ENCODE data around the gene DHCR7.
A peak's percentile ranks its signal among the peaks of the same experiment; 100 is the strongest.

The DHCR7 gene

DNA sequence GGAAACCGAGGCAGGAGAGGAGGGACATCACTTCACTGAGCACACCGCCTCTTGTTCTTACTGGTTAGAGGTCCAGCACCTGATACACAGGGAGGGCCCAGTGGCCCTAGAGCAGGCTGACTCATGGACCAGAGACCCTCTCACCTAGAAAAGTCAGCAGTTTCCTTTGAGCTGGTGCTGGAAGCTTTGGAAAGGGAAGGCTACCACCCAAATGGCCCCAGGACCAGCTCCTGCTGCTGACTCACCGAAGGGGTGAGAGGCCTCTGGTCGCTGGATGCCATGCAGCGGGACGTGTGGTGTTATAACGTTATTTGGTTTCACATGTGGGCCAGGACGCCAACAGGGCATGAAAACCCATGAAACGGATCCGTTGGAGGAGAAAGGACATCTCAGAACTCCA, 8.6 kb upstream of the DHCR7 start:
- DNase-seq (ENCODE audit: low spot score) = no peak

DNA sequence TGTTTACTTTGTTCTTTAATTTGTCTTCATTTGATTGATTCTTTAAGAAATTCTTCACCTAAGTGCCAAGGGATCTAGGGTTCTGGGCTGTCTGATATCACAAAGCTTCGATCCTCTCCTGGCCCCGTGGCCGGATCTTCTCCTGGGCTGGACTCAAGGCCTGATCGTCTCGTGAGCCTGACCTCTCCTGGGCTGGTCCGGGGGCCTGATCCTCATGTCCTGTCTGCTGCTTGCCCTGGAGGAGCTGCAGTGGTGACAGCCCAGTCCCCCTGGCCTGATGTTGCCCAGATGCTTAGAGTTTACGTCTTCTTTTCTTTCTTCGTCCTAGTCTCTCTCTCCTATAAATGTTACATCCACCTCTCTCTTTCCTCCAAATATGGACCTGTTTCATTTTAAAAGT, 8.1 kb upstream of the DHCR7 start:
- no peak for DNase-seq (ENCODE audit: low spot score)

DNA sequence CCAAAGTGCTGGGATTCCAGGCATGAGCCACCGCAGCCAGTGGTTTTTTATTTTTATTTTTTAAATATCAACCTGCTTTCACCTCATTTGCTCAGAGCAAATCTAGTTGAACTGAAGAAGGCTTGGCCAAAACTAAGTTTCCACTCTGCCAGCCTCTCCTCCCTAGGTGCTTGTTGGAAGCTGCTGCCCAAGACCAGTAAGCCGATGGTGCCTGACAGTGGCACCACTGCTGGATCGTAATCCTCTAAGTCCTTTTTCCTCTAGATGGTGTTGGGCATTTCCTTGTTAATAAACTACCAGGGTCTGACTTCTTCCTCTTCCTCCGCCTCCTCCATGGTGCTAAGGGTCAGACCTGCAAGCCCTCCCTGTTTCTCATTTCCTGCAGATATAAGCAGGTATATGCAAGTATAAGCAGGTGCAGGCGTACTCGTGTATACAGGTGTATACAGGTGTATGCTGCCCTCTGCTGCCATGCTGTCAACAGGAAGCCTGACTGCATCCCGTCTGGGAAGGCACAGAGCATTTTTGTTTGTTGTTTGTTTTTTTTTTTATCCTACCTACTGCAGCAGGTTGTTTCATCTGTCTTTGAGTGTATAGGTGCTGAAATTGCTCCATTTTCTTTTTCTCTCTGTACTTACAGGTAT, 6.4 kb upstream of the DHCR7 start:
- DNase-seq (ENCODE audit: low spot score) = peak; percentile 47

DNA sequence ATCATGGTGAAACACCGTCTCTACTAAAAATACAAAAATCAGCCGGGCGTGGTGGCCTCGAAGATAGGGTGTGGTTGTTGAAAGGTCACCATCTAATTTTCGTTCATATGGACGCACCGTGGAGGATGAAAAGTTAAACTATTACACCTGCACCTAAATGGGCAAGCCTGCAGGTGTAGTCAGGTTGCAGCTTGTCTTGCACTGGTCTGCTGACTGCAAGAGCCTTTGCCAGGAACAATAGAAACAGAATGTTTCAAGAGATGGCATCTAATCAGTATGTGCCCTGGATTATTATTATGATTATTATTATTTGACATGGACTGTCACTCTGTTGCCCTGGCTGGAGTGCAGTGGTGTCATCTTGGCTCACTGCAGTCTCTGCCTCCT, 5.7 kb upstream of the DHCR7 start:
- no peak for DNase-seq (ENCODE audit: low spot score)

DNA sequence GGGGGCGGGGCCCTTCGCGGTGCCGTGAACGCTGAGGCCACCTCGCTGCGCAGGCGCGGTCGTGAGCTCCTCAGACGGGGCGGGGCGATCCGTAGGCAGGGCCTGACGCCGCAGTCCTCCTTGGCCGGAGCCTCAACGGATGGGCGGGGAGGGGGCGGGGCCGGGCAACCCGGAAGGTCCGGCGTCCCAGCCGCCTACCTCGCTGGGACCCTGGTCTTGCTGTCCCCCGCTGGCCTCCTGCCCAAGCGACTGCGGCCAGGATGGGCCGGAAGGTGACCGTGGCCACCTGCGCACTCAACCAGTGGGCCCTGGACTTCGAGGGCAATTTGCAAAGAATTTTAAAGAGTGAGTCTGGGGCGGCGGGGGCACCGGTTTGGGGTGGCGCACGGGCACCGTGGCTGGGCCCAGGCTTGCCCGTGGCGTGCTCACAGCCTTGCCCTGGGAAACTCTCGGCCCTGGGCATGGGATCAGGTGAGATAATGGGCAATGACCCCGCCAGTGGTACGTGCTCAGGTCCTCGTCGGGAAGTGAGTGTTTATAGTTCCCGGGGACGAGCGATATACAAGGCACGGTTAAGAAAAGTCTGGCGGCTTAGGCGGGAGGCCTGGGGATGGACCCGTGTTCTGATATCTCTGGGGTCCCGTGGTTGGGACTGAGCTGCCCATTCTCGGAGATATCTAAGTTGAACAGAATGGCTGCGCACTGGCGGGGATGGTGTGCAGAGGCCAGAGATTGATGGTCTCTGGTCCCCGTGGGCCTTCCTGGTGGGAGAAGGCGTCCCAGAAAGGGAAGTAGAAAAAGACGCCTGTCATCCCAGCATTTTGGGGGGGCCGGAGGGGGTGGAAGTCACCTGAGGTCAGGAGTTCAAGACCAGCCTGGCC, 5.1 kb upstream of the DHCR7 start, which contains the start of gene NADSYN1:
NADSYN1 (plus strand) TSS at position 167 of the 881 bp plus-strand sequence; CDS start at position 261, 94 bp downstream.
- peak; percentile 94 for DNase-seq (ENCODE audit: low spot score)

DNA sequence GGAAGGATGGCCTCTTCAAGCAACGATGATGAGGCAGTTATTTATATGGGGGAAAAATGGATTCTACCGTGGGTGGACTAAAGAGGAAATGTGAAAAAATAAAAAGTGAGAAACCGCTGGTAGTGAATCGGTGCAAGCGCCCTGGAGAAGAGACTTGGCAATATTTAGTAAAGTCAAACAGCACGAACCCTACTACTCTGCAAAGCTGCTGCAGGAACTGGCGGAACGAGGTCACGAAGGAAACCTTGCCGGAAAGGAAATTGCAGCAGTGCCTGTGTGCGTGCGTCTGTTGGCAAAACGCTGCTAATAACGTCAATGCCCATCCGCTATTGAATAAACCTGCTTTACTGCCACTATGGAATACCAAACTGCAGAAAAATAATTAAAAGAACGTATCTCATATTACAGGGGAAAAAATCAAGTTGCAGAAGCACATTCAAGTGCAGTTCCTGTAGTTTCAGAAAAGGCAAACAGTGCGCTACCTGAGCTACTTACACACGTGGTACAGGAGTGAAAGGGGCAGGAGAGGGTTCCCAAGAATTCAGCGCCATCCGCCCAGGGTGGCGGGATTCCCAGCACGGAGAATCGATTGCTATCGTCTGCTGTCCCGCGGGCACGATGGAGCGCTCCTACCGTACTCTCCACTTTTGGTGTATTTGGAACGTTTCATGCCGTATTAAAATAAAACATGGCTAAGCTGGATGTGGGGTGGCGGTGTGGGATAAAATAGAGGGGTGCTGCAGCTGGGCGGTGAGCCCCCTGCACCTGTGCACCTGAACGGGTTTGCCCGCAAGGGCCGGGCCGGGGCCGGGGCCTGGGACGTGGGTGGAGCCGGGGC, 4.2 kb upstream of the DHCR7 start:
- peak; percentile 34 for DNase-seq (ENCODE audit: low spot score)

DNA sequence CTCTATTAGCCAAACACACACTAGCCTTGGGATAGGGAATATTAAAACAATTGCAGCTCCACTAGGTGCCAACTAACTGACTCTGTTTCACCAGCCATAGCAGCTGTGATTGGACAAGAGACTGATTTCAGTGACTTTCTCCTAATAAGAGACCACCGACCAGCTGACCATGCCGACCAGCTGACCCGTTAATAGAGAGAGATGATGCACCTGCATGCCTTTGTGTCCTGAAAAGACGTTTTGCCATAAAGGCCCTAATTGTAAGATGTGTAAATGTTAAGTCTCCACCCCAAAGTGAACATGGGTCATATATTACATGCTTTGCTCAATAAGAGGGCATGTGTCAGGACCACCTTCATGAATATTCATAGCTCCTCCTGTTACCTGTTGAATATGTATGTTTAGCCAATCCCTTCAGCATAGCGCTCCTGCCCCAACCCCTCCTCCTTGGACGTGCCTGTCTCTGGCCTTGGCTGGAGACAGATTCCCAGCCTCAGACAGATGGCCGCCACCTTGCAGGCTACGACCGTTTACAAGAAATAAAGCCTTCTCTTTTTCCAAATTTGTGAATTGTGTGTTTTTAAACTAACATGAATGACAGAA, 3.5 kb upstream of the DHCR7 start:
- DNase-seq (ENCODE audit: low spot score) = peak; percentile 57

DNA sequence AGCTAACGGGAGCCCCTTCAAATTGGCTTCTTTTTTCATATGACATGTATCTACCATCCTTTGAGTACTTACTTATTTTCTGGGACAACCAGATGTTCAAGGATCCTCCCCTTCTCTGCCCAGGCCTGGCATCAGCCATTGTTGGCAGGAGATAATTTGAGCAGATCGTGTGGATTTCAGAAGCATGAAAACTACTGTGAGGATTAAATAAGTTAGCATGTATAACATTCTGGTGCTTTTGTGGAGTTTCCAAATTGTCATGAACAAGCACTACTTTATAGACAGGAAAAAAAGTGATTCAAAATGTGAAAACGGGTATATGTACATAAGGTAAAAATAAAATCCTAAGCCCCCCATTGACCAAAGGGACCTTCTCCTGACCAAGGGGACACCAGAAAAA, 2.7 kb upstream of the DHCR7 start:
- no peak for DNase-seq (ENCODE audit: low spot score)

DNA sequence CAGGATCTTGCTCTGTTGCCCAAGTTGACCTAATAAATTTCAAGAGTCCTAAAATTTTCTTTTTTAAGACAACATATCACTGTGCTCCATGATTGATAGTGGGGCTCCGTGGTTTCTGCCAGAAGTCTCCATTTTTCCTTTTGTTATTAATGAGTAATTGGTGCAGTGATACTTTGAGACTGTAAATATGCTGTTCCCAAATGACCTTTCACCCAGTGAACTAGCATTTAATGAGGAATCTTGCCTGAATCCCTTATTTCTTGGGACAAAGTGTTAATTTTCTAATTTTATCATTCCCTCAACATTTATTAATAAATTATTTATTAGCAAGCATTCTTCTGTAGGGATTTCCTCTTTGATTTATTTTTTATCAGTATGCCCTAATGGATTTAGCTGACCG, 2.3 kb upstream of the DHCR7 start:
- DNase-seq (ENCODE audit: low spot score) = no peak

DNA sequence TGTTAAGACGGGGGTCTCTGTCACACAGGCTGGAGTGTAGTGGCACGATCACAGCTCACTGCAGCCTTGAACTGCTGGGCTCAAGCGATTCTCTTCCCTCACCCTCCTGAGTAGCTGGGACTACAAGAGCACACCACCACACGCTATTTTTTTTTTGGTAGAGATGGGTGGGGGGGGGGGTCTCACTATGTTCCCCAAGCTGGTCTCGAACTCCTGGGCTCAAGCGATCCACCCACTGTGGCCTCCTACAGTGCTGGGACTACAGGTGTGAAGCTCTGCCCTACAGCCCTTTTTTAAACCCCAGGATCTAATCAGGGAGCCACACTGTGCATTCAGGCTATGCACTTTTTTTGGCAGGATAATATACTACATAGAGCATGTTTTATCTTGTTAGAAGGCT, 1.4 kb upstream of the DHCR7 start:
- DNase-seq (ENCODE audit: low spot score) = no peak

DNA sequence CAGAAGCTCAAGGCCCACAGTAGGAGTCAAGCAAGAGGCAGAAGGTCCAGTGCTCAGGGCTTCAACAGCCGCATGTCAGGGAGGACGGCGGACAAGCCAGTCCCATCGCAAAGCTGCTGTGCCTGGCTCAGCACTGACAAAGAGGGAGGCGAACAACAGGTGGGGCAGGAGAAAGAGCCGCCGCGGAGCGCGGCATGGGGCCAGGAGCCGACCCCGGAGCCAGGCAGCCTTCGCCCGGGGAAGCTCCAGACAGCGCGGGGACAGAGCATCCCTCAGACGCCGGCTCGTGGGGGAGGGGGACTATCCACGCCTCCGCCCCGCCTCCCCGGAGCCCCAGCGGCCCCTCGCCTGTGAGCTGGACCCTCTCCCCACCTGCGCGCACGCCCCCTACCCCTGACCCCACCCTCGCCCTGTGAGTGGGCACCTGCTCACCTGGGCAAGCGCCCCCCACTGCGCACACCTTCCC, 369 bp downstream of the DHCR7 start:
- peak; percentile 31 for DNase-seq (ENCODE audit: low spot score)

DNA sequence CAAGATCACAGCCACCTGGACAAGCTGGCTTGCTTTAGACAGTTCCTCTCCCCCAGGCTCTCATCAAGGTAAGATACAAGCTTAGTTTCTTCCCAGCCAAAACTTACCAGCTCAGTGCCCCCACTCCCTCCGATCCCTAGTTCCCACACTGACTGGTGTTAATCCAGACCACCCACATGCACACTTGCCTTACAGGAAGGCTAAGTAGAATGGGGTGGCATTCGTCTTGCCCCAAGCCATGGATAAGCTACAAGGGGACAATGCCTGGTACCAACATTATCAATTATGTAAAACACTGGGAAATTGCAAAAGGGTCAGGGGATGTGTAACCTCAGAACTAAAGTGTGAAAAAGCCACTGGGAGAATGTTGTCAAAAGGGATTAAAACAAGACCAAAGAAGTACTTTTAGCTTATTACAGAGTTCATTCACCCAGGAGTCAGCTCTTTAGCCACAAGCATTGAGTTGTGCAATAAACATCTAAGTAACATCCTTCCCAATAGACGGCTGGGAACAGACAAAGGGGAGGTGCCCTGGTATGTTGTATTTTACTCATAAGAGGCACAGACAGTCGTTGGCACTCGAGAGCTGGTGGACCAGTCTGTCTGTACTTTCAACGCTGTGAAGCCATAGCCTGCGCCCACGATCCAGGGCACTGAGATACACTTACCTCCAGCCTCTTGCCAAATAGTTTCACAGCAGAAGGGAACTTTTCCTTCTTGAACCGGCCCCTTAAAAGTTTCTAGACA, 1.1 kb downstream of the DHCR7 start:
- peak; percentile 43 for DNase-seq (ENCODE audit: low spot score)

DNA sequence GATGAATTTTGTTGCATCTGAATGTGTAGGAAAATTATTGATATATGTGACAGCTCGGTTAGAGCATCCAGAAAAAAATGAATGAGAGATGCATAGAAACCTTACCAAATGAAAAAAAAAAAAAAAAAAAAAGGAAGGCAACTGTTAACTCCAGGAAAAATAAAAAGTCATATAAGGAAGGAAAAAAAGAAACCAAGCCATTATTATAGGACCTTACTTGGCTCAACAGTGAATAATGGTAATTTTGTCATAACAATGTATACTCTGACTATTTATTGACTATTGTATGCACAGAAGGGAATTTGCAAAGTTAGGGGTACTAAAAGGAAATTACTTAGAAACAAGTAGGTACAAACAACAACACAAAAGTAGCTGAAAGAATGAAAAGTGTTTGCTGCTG, 2.0 kb downstream of the DHCR7 start:
- no peak for DNase-seq (ENCODE audit: low spot score)

DNA sequence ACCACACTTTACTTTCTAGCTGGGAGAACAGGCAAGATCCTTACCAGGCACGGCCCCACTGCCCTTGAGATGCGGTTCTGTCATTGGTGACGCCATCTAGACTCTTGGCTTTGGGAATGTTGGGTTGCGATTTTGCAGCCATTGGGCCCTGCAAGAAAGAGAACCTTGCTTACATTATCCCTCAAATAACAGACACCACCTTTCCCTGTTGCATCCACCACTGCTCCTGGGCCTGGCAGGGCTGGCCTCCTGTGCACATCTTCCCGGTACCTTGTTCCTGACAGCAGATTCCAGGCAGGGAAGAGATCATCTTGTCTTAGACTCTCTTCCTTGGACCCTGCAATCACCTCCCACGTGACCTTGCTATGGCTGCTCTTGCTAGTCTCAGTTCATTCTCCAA, 3.4 kb downstream of the DHCR7 start:
- no peak for DNase-seq (ENCODE audit: low spot score)

DNA sequence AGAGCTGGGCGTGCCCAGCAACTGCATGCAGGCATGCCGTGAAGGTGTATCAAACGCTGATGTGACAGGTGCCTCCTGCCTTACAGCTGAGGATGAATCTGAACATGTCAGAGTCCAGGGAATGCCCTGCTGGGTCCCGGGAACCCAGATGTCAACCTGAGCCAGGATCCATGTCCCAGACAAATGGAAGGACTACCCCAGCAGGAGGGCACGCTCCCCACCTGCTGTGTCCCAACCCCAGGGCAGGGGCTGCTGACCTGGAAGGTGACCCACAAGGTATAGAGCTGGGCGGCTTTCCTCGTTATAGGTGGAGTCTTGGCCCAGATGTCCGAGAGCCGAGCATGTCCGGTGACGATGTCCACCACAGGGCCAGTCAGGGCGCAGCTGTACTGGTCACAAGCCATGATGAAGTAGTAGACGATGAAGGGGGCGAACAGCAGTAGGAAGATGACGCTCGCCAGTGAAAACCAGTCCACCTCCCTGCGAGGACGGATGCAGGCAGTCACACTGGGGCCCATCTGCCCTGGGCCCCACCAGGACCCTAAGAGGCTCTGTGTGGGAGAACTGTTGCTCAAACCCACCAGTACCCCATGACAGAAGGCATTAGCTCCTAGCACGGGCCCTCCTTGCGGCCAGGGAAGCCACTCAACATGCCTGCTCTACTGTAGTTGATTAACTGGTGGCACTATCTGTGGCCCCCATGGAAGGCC, 4.3 kb downstream of the DHCR7 start:
- DNase-seq (ENCODE audit: low spot score) = no peak

DNA sequence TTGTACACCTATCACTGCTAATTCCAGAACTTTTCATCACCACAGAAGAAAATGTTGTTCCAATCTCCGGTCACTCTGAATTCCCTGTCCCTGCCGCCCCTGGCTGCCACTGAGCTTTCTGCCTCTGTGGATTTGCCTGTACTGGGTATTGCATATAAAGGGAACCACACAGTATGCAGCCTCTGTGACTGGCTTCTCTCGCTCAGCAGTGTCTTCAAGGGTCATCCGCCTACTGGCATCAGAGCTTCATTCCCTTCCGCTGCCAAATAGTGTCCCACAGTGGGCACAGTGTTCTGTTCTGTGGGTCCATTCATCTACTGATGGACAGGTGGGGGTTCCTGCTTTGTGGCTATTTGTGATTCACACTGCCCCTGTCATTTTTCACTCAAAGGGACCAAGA, 5.3 kb downstream of the DHCR7 start:
- no peak for DNase-seq (ENCODE audit: low spot score)

DNA sequence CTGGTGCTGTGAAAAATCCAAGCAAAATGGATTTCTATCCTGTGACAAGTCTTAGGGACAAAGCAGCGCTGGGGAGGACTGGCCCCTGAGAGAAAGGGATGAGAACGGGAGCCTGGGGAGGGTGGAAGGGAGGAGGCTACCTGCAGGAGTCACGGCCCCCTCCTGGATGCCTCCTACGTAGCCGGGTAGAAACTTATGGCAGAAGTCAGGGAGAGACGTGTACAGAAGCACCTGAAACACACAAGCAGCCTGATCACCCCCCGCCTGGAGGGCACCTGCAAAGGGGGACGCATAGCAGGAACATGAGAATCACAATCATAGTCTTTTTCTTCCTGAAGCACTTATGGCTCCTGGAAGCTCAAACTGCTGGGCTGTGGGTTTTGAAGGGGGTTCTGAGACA, 6.1 kb downstream of the DHCR7 start:
- no peak for DNase-seq (ENCODE audit: low spot score)

DNA sequence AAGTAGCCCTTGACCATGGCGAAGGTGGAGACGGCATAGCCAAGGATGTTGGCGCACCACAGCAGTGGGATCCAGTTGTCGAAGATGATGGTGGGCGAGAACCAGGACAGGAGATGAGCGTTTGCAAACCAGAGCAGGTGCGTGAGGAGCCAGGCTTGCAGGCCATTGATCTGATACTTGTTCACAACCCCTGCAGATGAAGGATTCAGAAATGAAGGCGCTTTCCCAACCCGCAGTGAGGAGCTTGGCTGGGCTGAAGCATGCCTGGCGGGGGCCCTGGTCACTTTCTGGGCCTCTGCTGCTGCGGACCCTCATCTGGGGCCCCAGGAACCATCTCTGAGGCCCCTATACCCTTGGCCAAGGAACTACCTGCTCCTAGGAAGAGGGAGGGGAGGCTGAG, 6.9 kb downstream of the DHCR7 start:
- DNase-seq (ENCODE audit: low spot score) = no peak

DNA sequence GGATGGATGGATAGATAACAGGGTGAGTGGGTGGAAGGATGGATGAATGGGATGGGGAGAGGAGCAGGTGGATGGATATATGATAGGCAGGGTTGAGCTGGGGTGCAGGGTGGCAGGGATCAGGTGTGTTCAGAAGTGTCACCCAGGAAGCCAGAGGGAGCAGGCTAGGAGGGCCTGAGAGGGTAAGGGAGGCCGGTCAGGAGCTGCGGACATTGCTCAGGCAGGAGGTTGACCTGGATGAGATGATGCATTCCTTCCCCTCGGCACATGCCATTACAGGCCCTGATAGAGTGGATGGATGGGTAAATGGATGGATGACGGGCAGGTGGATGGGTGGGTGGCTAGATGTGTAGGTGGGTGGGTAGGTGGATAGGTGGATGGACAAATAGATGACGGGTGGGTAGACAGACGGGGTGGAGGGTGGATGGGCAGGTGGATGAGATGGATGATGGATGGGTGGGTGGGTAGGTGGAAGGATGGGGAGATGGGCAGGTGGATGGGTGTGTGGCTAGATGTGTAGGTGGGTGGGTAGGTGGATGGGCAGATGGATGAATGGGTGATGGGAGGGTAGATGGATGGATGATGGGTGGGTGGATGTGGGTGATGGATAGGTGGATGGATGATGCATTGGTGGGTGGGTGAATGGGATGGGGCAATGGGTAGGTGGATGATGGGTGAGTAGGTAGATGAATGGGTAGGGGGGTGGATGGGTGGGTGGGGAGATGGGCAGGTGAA, 8.0 kb downstream of the DHCR7 start:
- no peak for DNase-seq (ENCODE audit: low spot score)

DNA sequence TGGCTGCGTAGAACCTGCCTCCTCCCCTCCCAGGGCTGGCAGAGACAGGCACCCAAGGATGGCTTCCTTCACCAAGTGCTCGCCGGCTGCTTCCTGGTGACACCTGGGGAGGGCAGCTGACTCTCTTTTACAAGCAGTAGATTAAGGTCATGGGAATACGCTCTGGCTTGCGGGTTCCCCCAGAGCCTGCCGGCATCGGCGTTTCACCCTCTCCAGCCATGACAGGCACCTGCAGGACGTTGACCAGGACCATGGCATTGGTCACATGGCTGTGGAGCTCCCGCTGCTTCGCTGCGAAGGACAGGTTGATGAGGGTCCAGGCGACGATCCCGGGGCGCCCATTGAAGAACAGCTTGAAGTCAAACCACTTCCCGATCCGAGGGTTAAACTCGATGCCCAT, 9.5 kb downstream of the DHCR7 start:
- no peak for DNase-seq (ENCODE audit: low spot score)

Measured in kidney tubule cell (primary cell).